HL-60 (cell line): Measurements from ENCODE around the gene GAMT.

Experiments used
- DNase-seq, 2 experiments: peaks; one replicate each; pipeline ENCODE4 v3.0.0-alpha.2; 2010 to 2020; ENCODE audit warnings: low read depth in 1 of 2, low spot score in 1 of 2
- H3K27ac ChIP-seq: fragments of 250-450 bp; sonication (Bioruptor Pico); replicated peaks from 2 replicates; pipeline ENCODE4 v1.5.1; 2020; ENCODE audit warnings: mild to moderate bottlenecking, moderate library complexity
- H3K27me3 ChIP-seq: fragments of 250-450 bp; sonication (Bioruptor Pico); 2 replicates; pipeline ENCODE4 v1.5.1; 2021; ENCODE audit warnings: mild to moderate bottlenecking, moderate library complexity; ENCODE audit not compliant: insufficient read depth, poor library complexity, severe bottlenecking
- H3K4me3 ChIP-seq: replicated peaks from 2 replicates; pipeline ENCODE4 v1.5.1; 2011; ENCODE audit warnings: mild to moderate bottlenecking, control low read depth, low read length; ENCODE audit not compliant: insufficient read depth
- CTCF ChIP-seq: IDR thresholded peaks from one replicate; pipeline ENCODE4 v1.5.1; 2011; ENCODE audit warnings: low read length, control low read depth, inconsistent platforms; ENCODE audit not compliant: insufficient read depth
- GABPA ChIP-seq: IDR thresholded peaks from 2 replicates; pipeline ENCODE4 v1.6.1; 2012; ENCODE audit warnings: low read depth
- POLR2AphosphoS5 ChIP-seq: IDR thresholded peaks from 2 replicates; pipeline ENCODE4 v1.6.1; 2012; ENCODE audit warnings: low read depth
- SPI1 ChIP-seq: IDR thresholded peaks from 2 replicates; pipeline ENCODE4 v1.6.1; 2012; ENCODE audit warnings: low read depth, mild to moderate bottlenecking, borderline replicate concordance
- TF ChIP-seq, protein P1 (sequence below): IDR thresholded peaks from 2 replicates; pipeline ENCODE4 v1.6.1; 2012; ENCODE audit warnings: low read depth; ENCODE audit not compliant: insufficient replicate concordance

The GAMT gene

GRCh38 chr19:1390890-1391423 lies 10.4 kb downstream of the GAMT start:
- no peak for DNase-seq
- Histone ChIP-seq H3K4me3 (no peak overlapping the region), H3K27ac (no peak overlapping the region), H3K27me3 (no peaks in the 10 kb centered on the region)
- no peak for TF ChIP-seq GABPA
- TF ChIP-seq SPI1: no peak
- TF ChIP-seq, protein P1, sequence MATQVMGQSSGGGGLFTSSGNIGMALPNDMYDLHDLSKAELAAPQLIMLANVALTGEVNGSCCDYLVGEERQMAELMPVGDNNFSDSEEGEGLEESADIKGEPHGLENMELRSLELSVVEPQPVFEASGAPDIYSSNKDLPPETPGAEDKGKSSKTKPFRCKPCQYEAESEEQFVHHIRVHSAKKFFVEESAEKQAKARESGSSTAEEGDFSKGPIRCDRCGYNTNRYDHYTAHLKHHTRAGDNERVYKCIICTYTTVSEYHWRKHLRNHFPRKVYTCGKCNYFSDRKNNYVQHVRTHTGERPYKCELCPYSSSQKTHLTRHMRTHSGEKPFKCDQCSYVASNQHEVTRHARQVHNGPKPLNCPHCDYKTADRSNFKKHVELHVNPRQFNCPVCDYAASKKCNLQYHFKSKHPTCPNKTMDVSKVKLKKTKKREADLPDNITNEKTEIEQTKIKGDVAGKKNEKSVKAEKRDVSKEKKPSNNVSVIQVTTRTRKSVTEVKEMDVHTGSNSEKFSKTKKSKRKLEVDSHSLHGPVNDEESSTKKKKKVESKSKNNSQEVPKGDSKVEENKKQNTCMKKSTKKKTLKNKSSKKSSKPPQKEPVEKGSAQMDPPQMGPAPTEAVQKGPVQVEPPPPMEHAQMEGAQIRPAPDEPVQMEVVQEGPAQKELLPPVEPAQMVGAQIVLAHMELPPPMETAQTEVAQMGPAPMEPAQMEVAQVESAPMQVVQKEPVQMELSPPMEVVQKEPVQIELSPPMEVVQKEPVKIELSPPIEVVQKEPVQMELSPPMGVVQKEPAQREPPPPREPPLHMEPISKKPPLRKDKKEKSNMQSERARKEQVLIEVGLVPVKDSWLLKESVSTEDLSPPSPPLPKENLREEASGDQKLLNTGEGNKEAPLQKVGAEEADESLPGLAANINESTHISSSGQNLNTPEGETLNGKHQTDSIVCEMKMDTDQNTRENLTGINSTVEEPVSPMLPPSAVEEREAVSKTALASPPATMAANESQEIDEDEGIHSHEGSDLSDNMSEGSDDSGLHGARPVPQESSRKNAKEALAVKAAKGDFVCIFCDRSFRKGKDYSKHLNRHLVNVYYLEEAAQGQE: no peak
- no peak for TF ChIP-seq CTCF
- no peak for TF ChIP-seq POLR2AphosphoS5

GRCh38 chr19:1389033-1389940 lies 12.1 kb downstream of the GAMT start:
- Histone ChIP-seq H3K27ac (no peak overlapping the region), H3K4me3 (no peak overlapping the region), H3K27me3 (no peaks in the 10 kb centered on the region)
- DNase-seq: no peak
- TF ChIP-seq, protein P1: no peak
- no peak for TF ChIP-seq GABPA

GRCh38 chr19:1388637-1389026 lies 12.7 kb downstream of the GAMT start:
- TF ChIP-seq, protein P1: no peak
- no peak for TF ChIP-seq GABPA
- no peak for TF ChIP-seq CTCF
- no peak for TF ChIP-seq SPI1
- TF ChIP-seq POLR2AphosphoS5: no peak
- no peak for DNase-seq
- no peak overlapping the region for H3K4me3 ChIP-seq
- no peak overlapping the region for H3K27ac ChIP-seq
- H3K27me3 ChIP-seq: no peaks in the 10 kb centered on the region
